ENCODE data around the gene DYNLT1. TPM values are rescaled to one million over a fixed set of nuclear protein-coding genes. Genes with fewer than 3 reads are reported as not detected.
A peak's percentile ranks its signal among the peaks of the same experiment; 100 is the strongest.
"Not testable (repeated sequence)": the region's sequence is repeated elsewhere in the genome, so short reads cannot be mapped to it uniquely, and the experiment has no call there.

DYNLT1 gene
- total RNA-seq, 1 experiment from 2014 or later, result 136 TPM

DNA sequence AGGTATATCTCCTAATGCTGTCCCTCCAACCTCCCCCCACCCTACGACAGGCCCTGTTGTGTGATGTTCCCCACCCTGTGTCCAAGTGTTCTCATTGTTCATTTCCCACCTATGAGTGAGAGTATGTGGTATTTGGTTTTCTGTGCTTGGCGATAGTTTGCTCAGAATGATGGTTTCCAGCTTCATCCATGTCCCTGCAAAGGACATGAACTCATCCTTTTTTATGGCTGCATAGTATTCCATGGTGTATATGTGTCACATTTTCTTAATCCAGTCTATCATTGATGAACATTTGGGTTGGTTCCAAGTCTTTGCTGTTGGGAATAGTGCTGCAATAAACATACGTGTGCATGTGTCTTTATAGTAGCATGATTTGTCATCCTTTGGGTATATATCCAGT is 29.9 kb downstream of the DYNLT1 start:
- not testable (repeated sequence) for H3K27me3 ChIP-seq (replicated peaks); H3K4me3 ChIP-seq; H3K9me3 ChIP-seq (replicated peaks); H3K27ac ChIP-seq; H3K4me1 ChIP-seq (replicated peaks); DNase-seq (ENCODE audit: low read depth in 1 of 2, low spot score in 2 of 2)
- peaks cover 45% of the 10 kb centered on the region for H3K36me3 ChIP-seq

GRCh38 chr6:158611541-158612370 is 32.8 kb downstream of the DYNLT1 start:
- no peaks in the 10 kb centered on the region for H3K9me3 ChIP-seq (replicated peaks)
- H3K27ac ChIP-seq, result no peak overlapping the region
- peak in 1 of 2 experiments; percentile 16 for DNase-seq (ENCODE audit: low read depth in 1 of 2, low spot score in 2 of 2)
- H3K27me3 ChIP-seq (replicated peaks), result no peaks in the 10 kb centered on the region
- H3K36me3 ChIP-seq, result peaks cover 64% of the 10 kb centered on the region
- no peak overlapping the region for H3K4me3 ChIP-seq
- no peaks in the 10 kb centered on the region for H3K4me1 ChIP-seq (replicated peaks)

DNA sequence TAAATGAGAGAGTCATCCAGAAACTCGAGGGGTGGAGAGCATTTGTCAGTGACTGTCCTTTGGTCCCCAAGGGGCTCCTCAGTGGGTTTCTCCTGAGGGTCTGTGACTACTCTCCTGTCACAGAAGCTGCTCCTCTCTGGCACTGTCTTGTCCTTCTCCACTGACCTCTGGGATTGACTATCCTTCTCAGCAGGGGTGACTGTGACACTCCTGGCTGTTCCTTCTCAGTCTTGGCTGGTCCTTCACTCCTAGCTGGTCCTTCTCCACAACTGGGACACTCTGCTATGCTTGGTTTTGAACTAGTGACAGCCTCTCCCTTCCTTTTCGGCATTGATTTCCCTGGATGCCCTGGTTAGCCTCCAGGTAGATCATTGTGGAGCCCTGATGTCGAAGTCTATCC is 33.5 kb downstream of the DYNLT1 start:
- H3K36me3 ChIP-seq, result peaks cover 67% of the 10 kb centered on the region

DNA sequence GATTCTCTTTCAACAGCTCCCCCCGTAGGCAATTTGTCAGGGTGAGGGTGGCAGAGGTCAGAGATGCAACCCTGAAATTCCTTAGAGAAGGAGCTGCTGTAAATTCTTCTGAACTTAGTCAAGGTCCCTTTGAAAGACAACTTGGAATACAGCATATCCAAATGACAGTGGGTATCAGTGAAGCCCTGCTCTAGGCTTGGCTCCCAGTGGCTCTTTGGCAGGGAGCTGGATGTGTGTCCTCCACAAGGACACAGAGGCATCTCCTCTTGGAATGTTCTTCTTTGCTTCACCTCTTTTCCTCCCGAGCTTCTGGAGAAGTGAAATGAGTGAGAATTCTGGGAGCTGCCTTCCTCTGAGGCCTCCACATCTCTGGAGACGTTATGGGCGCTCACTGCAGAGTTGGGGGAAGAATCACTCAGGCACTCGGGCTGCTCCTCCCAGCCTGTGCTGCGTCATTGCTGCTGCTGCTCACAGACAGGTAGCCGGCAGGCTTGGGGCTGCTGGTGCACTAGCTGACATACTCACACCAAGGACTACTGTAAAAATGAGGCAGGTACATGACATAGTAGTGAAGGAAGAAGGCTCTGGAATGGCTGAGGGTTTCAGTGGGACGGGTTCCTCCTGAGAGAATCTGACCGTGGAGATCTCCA is 34.1 kb downstream of the DYNLT1 start:
- H3K9me3 ChIP-seq (replicated peaks), result no peaks in the 10 kb centered on the region
- no peak overlapping the region for H3K4me3 ChIP-seq
- peaks cover 69% of the 10 kb centered on the region for H3K36me3 ChIP-seq
- H3K27ac ChIP-seq, result no peak overlapping the region
- peak in 1 of 2 experiments; percentile 20 for DNase-seq (ENCODE audit: low read depth in 1 of 2, low spot score in 2 of 2)
- no peaks in the 10 kb centered on the region for H3K27me3 ChIP-seq (replicated peaks)
- H3K4me1 ChIP-seq (replicated peaks), result no peaks in the 10 kb centered on the region

More for the DNA sequence above, 33.5 kb downstream of the DYNLT1 start:
- no peak overlapping the region for H3K4me3 ChIP-seq
- H3K9me3 ChIP-seq (replicated peaks), result no peaks in the 10 kb centered on the region
- no peaks in the 10 kb centered on the region for H3K27me3 ChIP-seq (replicated peaks)
- no peak overlapping the region for H3K27ac ChIP-seq
- H3K4me1 ChIP-seq (replicated peaks), result no peaks in the 10 kb centered on the region
- DNase-seq (ENCODE audit: low read depth in 1 of 2, low spot score in 2 of 2), result no peak

DNA sequence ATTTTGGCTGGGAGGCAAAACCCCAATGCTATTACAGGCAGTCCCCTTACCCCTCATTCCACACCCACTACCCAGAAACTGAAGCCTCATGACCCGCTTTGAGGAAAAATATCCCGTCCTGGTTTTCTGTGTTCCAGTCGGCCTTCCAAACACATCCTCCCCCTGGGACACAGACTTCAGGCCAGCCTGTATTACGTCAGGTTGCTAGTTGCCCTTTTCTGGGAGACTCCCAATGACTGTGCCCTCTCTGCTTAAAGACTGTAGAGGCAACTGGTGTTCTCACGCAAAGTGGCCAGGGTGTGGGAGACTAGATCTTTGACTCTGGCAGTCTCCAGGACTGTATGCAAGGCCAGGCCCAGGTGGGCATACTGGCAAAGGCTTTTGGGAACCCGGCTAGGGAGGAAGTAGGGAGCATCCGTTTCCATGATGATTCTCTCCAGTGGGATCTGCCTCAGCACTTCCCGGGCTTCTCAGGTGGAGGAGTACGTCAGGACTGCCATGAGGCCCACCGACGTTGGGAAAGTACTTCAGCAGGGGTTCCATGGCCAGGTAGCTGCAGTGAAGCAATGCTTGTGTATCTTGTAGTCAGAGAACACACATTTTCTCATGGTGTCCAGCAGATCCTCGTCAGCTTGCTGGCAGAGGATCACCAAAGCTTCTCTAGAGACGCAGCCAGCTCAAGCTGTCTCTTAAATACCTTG is 34.9 kb downstream of the DYNLT1 start:
- no peak overlapping the region for H3K27ac ChIP-seq
- H3K36me3 ChIP-seq, result peaks cover 63% of the 10 kb centered on the region
- no peak for DNase-seq (ENCODE audit: low read depth in 1 of 2, low spot score in 2 of 2)
- H3K4me3 ChIP-seq, result no peak overlapping the region
- H3K4me1 ChIP-seq (replicated peaks), result no peaks in the 10 kb centered on the region
- H3K9me3 ChIP-seq (replicated peaks), result no peaks in the 10 kb centered on the region
- H3K27me3 ChIP-seq (replicated peaks), result no peaks in the 10 kb centered on the region

DNA sequence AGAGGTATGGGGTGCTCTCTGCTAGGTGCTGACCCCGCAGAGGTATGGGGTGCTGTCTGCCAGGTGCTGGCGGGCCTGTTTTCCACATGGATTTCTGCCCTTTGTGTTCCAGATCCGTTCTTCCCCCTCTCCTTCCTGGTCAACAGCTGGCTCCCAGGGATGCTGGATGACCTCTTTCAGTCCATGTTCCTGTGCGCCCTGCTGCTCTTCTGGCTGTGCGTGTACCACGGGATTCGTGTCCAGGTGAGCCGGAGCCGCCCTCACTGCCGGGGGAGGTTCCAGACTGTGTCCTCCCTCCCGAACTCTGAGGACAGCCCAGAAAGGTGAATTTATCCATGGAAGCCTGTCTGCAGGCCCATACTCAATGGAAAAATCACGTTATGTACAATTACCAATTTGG is 36.3 kb downstream of the DYNLT1 start:
- Histone ChIP-seq H3K36me3 (peaks cover 62% of the 10 kb centered on the region), H3K9me3 (replicated peaks) (no peaks in the 10 kb centered on the region)

DNA sequence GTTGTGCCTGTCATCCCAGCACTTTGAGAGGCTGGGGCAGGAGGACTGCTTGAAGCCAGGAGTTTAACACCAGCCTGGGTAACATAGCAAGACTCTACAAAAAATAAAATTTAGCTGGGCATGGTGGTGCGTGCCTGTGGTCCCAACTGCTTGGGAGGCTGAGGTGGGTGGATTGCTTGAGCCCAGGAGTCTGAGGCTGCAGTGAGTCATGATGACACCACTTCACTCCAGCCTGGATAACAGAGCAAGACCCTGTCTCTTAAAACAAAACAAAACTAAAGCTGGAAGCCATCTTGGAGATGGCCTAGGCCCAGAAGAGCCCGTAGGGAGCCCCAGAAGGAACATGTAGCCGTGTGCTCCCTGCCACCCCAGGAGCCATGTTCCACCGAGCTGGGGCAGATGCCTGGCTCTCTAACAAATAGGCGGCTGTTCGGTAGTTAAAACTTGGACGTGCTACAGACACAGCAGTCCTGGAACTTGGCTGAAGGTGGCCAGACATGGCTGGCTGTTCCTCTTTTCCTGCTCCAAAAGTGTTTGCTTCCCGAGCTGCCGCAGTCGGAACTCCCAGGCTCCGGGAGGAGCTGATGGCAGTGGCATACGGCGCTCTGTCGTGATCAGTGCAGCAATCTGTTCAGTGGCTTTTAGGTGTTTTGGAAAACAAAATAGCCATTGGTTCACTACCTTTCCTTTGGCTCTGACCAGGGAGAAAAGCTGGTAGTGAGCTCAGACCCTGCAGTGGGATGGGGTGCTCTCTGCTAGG is 37.0 kb downstream of the DYNLT1 start:
- no peak overlapping the region for H3K27ac ChIP-seq
- no peaks in the 10 kb centered on the region for H3K4me1 ChIP-seq (replicated peaks)
- no peaks in the 10 kb centered on the region for H3K9me3 ChIP-seq (replicated peaks)
- H3K36me3 ChIP-seq, result peaks cover 60% of the 10 kb centered on the region
- H3K4me3 ChIP-seq, result no peak overlapping the region
- H3K27me3 ChIP-seq (replicated peaks), result no peaks in the 10 kb centered on the region
- no peak for DNase-seq (ENCODE audit: low read depth in 1 of 2, low spot score in 2 of 2)

More for the DNA sequence above, 36.3 kb downstream of the DYNLT1 start:
- Histone ChIP-seq H3K27ac (no peak overlapping the region), H3K4me1 (replicated peaks) (no peaks in the 10 kb centered on the region), H3K4me3 (no peak overlapping the region), H3K27me3 (replicated peaks) (no peaks in the 10 kb centered on the region)
- no peak for DNase-seq (ENCODE audit: low read depth in 1 of 2, low spot score in 2 of 2)

- Histone ChIP-seq H3K9me3 (replicated peaks) (no peaks in the 10 kb centered on the region), H3K4me3 (no peak overlapping the region), H3K4me1 (replicated peaks) (no peaks in the 10 kb centered on the region), H3K27ac (no peak overlapping the region), H3K27me3 (replicated peaks) (no peaks in the 10 kb centered on the region), H3K36me3 (peaks cover 58% of the 10 kb centered on the region)
- peak in 1 of 2 experiments; percentile 14 for DNase-seq (ENCODE audit: low read depth in 1 of 2, low spot score in 2 of 2)
Measured at GRCh38 chr6:158606935-158607334, 37.6 kb downstream of the DYNLT1 start.

GRCh38 chr6:158606011-158606410 is 38.5 kb downstream of the DYNLT1 start:
- peaks cover 54% of the 10 kb centered on the region for H3K36me3 ChIP-seq
- H3K27me3 ChIP-seq (replicated peaks); H3K9me3 ChIP-seq (replicated peaks); H3K27ac ChIP-seq; H3K4me3 ChIP-seq; H3K4me1 ChIP-seq (replicated peaks); DNase-seq (ENCODE audit: low read depth in 1 of 2, low spot score in 2 of 2): not testable (repeated sequence)

DNA sequence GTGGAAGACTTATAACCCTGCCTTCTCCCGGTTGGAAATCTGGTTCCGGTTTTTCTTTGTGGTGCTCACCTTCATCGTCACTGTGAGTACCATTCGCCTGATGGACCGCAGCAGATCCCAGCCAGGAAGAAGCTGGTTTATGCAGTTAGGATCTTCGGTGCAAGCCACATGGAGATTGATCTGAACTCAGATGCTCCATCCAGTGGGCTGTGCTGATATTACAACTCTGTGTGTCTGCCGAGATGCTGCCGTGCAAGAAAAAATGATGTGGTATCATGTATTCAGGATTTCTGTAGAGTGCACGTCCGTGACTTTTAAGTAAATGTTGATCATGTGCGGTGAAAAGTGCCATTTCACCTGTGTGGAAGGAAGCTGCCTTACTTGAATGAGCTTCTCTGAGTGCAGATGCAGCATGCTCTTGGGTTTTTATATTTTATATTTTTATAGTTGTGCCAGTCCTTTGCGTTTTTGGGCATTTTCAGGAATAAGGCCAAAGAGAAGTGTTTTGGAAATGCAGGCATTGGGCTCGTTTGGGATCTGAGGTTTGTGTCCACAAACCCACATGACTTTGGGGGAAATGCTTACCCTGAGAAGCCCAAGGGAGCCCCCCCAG is 39.2 kb downstream of the DYNLT1 start:
- Histone ChIP-seq H3K9me3 (replicated peaks) (no peaks in the 10 kb centered on the region), H3K27me3 (replicated peaks) (no peaks in the 10 kb centered on the region), H3K36me3 (peaks cover 54% of the 10 kb centered on the region), H3K4me1 (replicated peaks) (no peaks in the 10 kb centered on the region), H3K27ac (no peak overlapping the region), H3K4me3 (no peak overlapping the region)
- peak; percentile 43 to 71 for DNase-seq (ENCODE audit: low read depth in 1 of 2, low spot score in 2 of 2)

DNA sequence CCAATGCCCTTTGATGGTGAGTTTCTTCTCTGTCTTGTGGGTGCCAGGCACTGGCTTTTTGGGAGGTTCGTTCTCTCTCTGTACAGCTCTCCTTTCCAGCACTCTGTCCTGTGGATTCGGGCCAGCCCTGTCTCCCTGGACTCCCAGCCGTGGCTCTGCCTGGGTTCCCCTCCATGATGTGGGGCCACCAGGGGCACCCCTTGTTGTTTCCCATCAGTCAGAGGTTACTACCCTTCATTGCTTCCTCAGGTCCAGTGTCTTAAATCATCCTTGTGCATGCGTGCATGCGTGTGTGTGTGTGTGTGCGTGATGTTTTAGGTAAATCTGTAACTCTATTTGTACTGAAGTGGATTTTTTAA is 40.5 kb downstream of the DYNLT1 start:
- H3K4me3 ChIP-seq, result no peak overlapping the region
- no peaks in the 10 kb centered on the region for H3K4me1 ChIP-seq (replicated peaks)
- peaks cover 51% of the 10 kb centered on the region for H3K36me3 ChIP-seq
- H3K9me3 ChIP-seq (replicated peaks), result no peaks in the 10 kb centered on the region
- no peaks in the 10 kb centered on the region for H3K27me3 ChIP-seq (replicated peaks)
- H3K27ac ChIP-seq, result no peak overlapping the region
- no peak for DNase-seq (ENCODE audit: low read depth in 1 of 2, low spot score in 2 of 2)

- peaks cover 46% of the 10 kb centered on the region for H3K36me3 ChIP-seq
- H3K4me3 ChIP-seq, result no peak overlapping the region
- H3K4me1 ChIP-seq (replicated peaks), result no peaks in the 10 kb centered on the region
- no peak for DNase-seq (ENCODE audit: low read depth in 1 of 2, low spot score in 2 of 2)
- no peaks in the 10 kb centered on the region for H3K9me3 ChIP-seq (replicated peaks)
- H3K27me3 ChIP-seq (replicated peaks), result no peaks in the 10 kb centered on the region
- H3K27ac ChIP-seq, result no peak overlapping the region
Measured at GRCh38 chr6:158603261-158604047, 41.1 kb downstream of the DYNLT1 start.

All from SJSA1 (cell line).